DOHH2 (cell line): ENCODE measurements around the gene MAL.

ENCODE experiments used
- H3F3A ChIP-seq: fragments of 200-600 bp; sonication (generic), shearing (Covaris generic); 2 replicates; pipeline ENCODE4 v1.6.0; 2016; ENCODE audit warnings: antibody characterized with exemption, mild to moderate bottlenecking; ENCODE audit not compliant: control insufficient read depth, insufficient read depth
- H3K27ac ChIP-seq: fragments of 200-600 bp; sonication (generic); 2 replicates; pipeline ENCODE4 v1.5.1; 2014; ENCODE audit warnings: low read depth, mild to moderate bottlenecking, low read length, moderate library complexity
- H3K27me3 ChIP-seq: fragments of 200-600 bp; sonication (generic); 2 replicates; pipeline ENCODE4 v1.6.1; 2014; ENCODE audit warnings: mild to moderate bottlenecking, low read length, mixed read lengths; ENCODE audit not compliant: control insufficient read depth
- H3K36me3 ChIP-seq: fragments of 200-600 bp; sonication (generic); 2 replicates; pipeline ENCODE4 v1.6.1; 2014; ENCODE audit warnings: mild to moderate bottlenecking, low read length, moderate library complexity, mixed read lengths; ENCODE audit not compliant: control insufficient read depth
- H3K4me1 ChIP-seq: fragments of 200-600 bp; sonication (generic); 2 replicates; pipeline ENCODE4 v1.6.1; 2014; ENCODE audit warnings: mild to moderate bottlenecking, low read length, mixed read lengths; ENCODE audit not compliant: control insufficient read depth
- H3K4me2 ChIP-seq: fragments of 200-600 bp; sonication (generic); 2 replicates; pipeline ENCODE4 v1.6.0; 2014; ENCODE audit warnings: mild to moderate bottlenecking, low read length, moderate library complexity
- H3K4me3 ChIP-seq: fragments of 200-600 bp; sonication (generic); 2 replicates; pipeline ENCODE4 v1.5.1; 2014; ENCODE audit warnings: mild to moderate bottlenecking, low read length, mixed read lengths
- H3K79me2 ChIP-seq: fragments of 200-600 bp; sonication (generic); 2 replicates; pipeline ENCODE4 v1.6.1; 2014; ENCODE audit warnings: mild to moderate bottlenecking, low read length, mixed read lengths; ENCODE audit not compliant: control insufficient read depth
- H3K9me2 ChIP-seq: fragments of 200-600 bp; sonication (generic); replicated peaks from 2 replicates; pipeline ENCODE4 v1.6.1; 2014; ENCODE audit warnings: mild to moderate bottlenecking, low read length, mixed read lengths; ENCODE audit not compliant: control insufficient read depth
- H3K9me3 ChIP-seq: fragments of 200-600 bp; sonication (generic); 2 replicates; pipeline ENCODE4 v1.6.1; 2014; ENCODE audit warnings: antibody characterized with exemption, low read length, mixed read lengths; ENCODE audit not compliant: control insufficient read depth, insufficient read depth
- H4K20me1 ChIP-seq: fragments of 200-600 bp; sonication (generic); 2 replicates; pipeline ENCODE4 v1.6.0; 2014; ENCODE audit warnings: low read depth, mild to moderate bottlenecking, antibody characterized with exemption, low read length, moderate library complexity; ENCODE audit not compliant: control insufficient read depth, insufficient read depth
- CTCF ChIP-seq: fragments of 200-600 bp; sonication (generic); IDR thresholded peaks from one replicate; pipeline ENCODE4 v1.5.1; 2014; ENCODE audit warnings: antibody characterized with exemption, mild to moderate bottlenecking, low read depth, low read length; ENCODE audit not compliant: poor library complexity, severe bottlenecking
- EZH2phosphoT487 ChIP-seq: fragments of 200-600 bp; sonication (generic); IDR thresholded peaks from 2 replicates; pipeline ENCODE4 v1.6.1; 2017; ENCODE audit warnings: borderline replicate concordance, mild to moderate bottlenecking, antibody characterized with exemption, low read length, moderate library complexity, mixed read lengths

Gene MAL

GRCh38 chr2:95014126-95014708, 11.3 kb upstream of the MAL start:
- Histone ChIP-seq H3K9me2 (no peaks in the 10 kb centered on the region), H3K27ac (no peak overlapping the region), H3K4me3 (no peak overlapping the region), H3K27me3 (no peaks in the 10 kb centered on the region), H4K20me1 (no peaks in the 10 kb centered on the region), H3K9me3 (no peaks in the 10 kb centered on the region), H3K79me2 (no peaks in the 10 kb centered on the region), H3K36me3 (no peaks in the 10 kb centered on the region), H3K4me2 (no peak overlapping the region), H3F3A (no peaks in the 10 kb centered on the region), H3K4me1 (no peaks in the 10 kb centered on the region)
- TF ChIP-seq CTCF (no peak), EZH2phosphoT487 (no peak)

DNA sequence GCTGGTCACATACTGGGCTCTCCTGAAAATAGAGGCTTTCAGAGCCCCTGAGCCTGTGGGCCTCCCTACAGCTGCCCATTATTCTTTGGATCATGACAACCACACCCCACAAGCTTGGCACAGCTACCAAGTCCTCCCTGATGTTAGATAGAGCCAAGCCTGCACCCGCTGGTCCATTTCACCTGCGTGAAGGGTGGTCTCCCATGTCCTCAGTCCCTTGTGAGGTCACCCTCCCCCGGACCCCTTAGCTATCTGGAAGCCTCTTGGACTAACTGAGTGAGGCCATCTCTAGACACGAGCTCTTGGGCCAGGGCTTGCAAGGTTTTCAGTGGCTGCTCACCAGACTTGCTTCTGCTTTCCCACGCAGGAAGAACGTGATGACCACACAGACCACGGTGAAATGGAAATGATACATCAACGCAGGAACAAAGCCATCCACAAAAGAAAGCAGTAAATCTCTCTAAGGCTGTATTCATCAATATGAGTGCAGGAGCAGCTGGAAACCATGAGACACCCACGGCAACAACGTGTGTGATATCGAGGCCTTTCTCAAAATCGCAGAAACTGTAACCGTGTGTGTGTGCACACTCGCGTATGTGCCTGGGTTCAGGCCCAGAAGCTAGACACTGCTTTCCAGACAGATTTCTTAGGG, 10.1 kb upstream of the MAL start:
- no peak overlapping the region for H3K4me3 ChIP-seq
- no peaks in the 10 kb centered on the region for H3F3A ChIP-seq
- no peaks in the 10 kb centered on the region for H3K9me3 ChIP-seq
- no peak overlapping the region for H3K27ac ChIP-seq
- no peak for TF ChIP-seq EZH2phosphoT487
- no peak for TF ChIP-seq CTCF
- H3K27me3 ChIP-seq, result no peaks in the 10 kb centered on the region
- no peaks in the 10 kb centered on the region for H3K79me2 ChIP-seq
- no peaks in the 10 kb centered on the region for H3K36me3 ChIP-seq
- no peaks in the 10 kb centered on the region for H3K4me1 ChIP-seq
- no peaks in the 10 kb centered on the region for H3K9me2 ChIP-seq
- H4K20me1 ChIP-seq, result no peaks in the 10 kb centered on the region
- H3K4me2 ChIP-seq, result no peak overlapping the region

GRCh38 chr2:95016616-95017015, 8.9 kb upstream of the MAL start:
- Histone ChIP-seq H3K9me3 (no peaks in the 10 kb centered on the region), H3K27ac (no peak overlapping the region), H3K4me1 (no peaks in the 10 kb centered on the region), H3K9me2 (no peaks in the 10 kb centered on the region), H4K20me1 (no peaks in the 10 kb centered on the region), H3K27me3 (no peaks in the 10 kb centered on the region), H3K4me2 (no peak overlapping the region), H3K36me3 (no peaks in the 10 kb centered on the region), H3K4me3 (no peak overlapping the region), H3K79me2 (no peaks in the 10 kb centered on the region), H3F3A (no peaks in the 10 kb centered on the region)
- TF ChIP-seq CTCF (no peak), EZH2phosphoT487 (no peak)
